ENCODE results near the gene GCN1. TPM values are rescaled to one million over a fixed set of nuclear protein-coding genes. Genes with fewer than 3 reads are reported as not detected.

GCN1 gene
- total and polyA plus RNA-seq, 2 donors (not counting 1 experiment from before 2014, with no cell fraction given): 30.8 to 93.1 TPM

DNA sequence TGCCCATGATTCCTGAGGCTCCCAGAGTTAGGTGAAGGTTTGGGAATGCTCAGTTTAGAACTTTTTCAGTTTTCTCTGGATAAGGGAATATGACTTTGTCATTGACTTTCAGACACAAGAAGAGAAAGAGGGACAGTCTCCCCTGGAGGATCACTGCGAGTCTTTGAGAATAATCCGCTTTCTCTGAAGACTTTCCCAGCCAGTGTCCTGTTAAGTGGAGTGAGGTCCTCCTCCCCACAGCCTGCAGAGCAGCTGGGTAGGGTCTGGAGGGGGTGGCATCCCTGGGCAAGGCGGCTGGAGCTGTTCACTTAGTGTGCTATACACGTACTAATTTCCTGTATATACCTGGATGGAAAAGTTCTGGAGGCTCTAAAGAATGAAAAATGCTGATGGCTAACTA lies 69.5 kb downstream of the GCN1 start:
- no peaks in the 10 kb centered on the region for H3K79me2 ChIP-seq (ENCODE audit: control insufficient read depth, insufficient read depth, low read length)

DNA sequence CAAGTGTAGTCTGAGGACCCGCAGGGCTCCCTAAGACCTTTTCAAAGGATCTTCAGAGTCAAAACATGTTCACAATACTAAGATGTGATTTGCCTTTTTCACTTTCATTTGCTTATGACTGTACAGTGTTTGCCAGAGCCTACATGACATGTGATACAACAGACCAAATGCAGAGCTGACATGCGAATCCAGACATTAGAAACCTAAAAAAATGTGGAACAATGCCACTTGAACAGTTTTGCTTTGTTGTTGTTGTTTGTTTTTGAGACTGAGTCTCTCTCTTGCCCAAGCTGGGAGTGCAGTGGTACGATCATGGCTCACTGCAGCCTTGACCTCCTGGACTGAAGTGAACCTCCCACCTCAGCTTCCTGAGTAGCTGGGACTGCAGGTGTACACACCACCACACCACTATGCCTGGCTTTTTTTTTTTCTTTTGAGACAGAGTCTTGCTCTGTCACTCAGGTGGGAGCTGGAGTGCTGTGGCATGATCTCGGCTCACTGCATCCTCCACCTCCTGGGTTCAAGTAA lies 72.7 kb downstream of the GCN1 start:
- Histone ChIP-seq H3K9ac (ENCODE audit: insufficient read depth, low read length) (no peak overlapping the region), H3K27me3 (ENCODE audit: control insufficient read depth, insufficient read depth, low read length) (no peaks in the 10 kb centered on the region), H3K4me1 (ENCODE audit: control insufficient read depth, extremely low read depth, insufficient read depth, low read length) (peaks cover 2% of the 10 kb centered on the region), H3K4me2 (ENCODE audit: extremely low read depth, insufficient read depth, low read length) (no peak overlapping the region), H2AFZ (ENCODE audit: low read length) (no peak overlapping the region), H3K79me2 (ENCODE audit: control insufficient read depth, insufficient read depth, low read length) (peaks cover 12% of the 10 kb centered on the region), H4K20me1 (ENCODE audit: control insufficient read depth, extremely low read depth, insufficient read depth, low read length) (no peaks in the 10 kb centered on the region), H3K9me3 (ENCODE audit: control insufficient read depth, insufficient read depth, low read depth, low read length) (no peaks in the 10 kb centered on the region), H3K4me3 (replicated peaks in 1 of 4; ENCODE audit: control extremely low read depth in 1 of 4, insufficient read depth in 1 of 4, low read depth in 3 of 4, low read length in 4 of 4) (no peak overlapping the region), H3K36me3 (ENCODE audit: control insufficient read depth, insufficient read depth, low read length) (peaks cover 2% of the 10 kb centered on the region), H3K27ac (ENCODE audit: insufficient read depth, low read length) (no peak overlapping the region)
- DNase-seq (ENCODE audit: low read depth in 2 of 2): no peak
- TF ChIP-seq, protein P1, sequence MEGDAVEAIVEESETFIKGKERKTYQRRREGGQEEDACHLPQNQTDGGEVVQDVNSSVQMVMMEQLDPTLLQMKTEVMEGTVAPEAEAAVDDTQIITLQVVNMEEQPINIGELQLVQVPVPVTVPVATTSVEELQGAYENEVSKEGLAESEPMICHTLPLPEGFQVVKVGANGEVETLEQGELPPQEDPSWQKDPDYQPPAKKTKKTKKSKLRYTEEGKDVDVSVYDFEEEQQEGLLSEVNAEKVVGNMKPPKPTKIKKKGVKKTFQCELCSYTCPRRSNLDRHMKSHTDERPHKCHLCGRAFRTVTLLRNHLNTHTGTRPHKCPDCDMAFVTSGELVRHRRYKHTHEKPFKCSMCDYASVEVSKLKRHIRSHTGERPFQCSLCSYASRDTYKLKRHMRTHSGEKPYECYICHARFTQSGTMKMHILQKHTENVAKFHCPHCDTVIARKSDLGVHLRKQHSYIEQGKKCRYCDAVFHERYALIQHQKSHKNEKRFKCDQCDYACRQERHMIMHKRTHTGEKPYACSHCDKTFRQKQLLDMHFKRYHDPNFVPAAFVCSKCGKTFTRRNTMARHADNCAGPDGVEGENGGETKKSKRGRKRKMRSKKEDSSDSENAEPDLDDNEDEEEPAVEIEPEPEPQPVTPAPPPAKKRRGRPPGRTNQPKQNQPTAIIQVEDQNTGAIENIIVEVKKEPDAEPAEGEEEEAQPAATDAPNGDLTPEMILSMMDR (conservative IDR thresholded peaks at IDR 0.05 in 1 of 2, IDR thresholded peaks at IDR 0.05 in 1 of 2; ENCODE audit: low read depth in 1 of 2, low read length in 2 of 2): no peak
- TF ChIP-seq EZH2 (IDR thresholded peaks at IDR 0.05; ENCODE audit: low read length, missing control alignments): no peak

More for the DNA sequence above, 69.5 kb downstream of the GCN1 start:
- TF ChIP-seq EZH2 (IDR thresholded peaks at IDR 0.05; ENCODE audit: low read length, missing control alignments): no peak
- TF ChIP-seq, protein P1 (conservative IDR thresholded peaks at IDR 0.05 in 1 of 2, IDR thresholded peaks at IDR 0.05 in 1 of 2; ENCODE audit: low read depth in 1 of 2, low read length in 2 of 2): no peak
- Histone ChIP-seq H3K27me3 (ENCODE audit: control insufficient read depth, insufficient read depth, low read length) (no peaks in the 10 kb centered on the region), H3K4me1 (ENCODE audit: control insufficient read depth, extremely low read depth, insufficient read depth, low read length) (no peaks in the 10 kb centered on the region), H3K9ac (ENCODE audit: insufficient read depth, low read length) (no peak overlapping the region), H3K9me3 (ENCODE audit: control insufficient read depth, insufficient read depth, low read depth, low read length) (no peaks in the 10 kb centered on the region), H3K36me3 (ENCODE audit: control insufficient read depth, insufficient read depth, low read length) (peaks cover 6% of the 10 kb centered on the region), H2AFZ (ENCODE audit: low read length) (no peak overlapping the region), H4K20me1 (ENCODE audit: control insufficient read depth, extremely low read depth, insufficient read depth, low read length) (no peaks in the 10 kb centered on the region), H3K4me3 (replicated peaks in 1 of 4; ENCODE audit: control extremely low read depth in 1 of 4, insufficient read depth in 1 of 4, low read depth in 3 of 4, low read length in 4 of 4) (no peak overlapping the region), H3K4me2 (ENCODE audit: extremely low read depth, insufficient read depth, low read length) (no peak overlapping the region), H3K27ac (ENCODE audit: insufficient read depth, low read length) (no peak overlapping the region)
- DNase-seq (ENCODE audit: low read depth in 2 of 2): no peak

DNA sequence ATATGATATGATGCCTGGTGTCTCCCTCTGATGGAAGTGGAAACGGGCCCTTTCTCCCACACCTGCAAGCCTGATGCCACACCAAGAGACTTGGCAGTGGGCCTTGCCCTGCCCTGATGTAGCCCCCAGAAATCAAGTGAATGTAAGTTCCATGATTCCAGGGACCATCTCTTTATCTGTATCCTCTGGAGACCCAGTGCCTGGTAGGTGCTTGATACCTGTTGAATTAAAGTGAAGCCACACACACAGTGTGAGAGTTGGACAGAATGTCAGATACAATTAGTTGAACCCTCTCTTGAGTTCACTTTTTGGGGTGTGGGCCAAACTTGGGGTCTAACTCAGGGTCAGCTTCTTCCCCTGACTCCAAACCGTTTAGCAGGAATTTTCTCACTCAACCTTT lies 73.2 kb downstream of the GCN1 start:
- Histone ChIP-seq H4K20me1 (ENCODE audit: control insufficient read depth, extremely low read depth, insufficient read depth, low read length) (no peaks in the 10 kb centered on the region), H3K79me2 (ENCODE audit: control insufficient read depth, insufficient read depth, low read length) (peaks cover 12% of the 10 kb centered on the region), H2AFZ (ENCODE audit: low read length) (no peak overlapping the region), H3K4me3 (replicated peaks in 1 of 4; ENCODE audit: control extremely low read depth in 1 of 4, insufficient read depth in 1 of 4, low read depth in 3 of 4, low read length in 4 of 4) (no peak overlapping the region), H3K9ac (ENCODE audit: insufficient read depth, low read length) (no peak overlapping the region), H3K9me3 (ENCODE audit: control insufficient read depth, insufficient read depth, low read depth, low read length) (no peaks in the 10 kb centered on the region), H3K36me3 (ENCODE audit: control insufficient read depth, insufficient read depth, low read length) (no peaks in the 10 kb centered on the region), H3K27me3 (ENCODE audit: control insufficient read depth, insufficient read depth, low read length) (no peaks in the 10 kb centered on the region), H3K4me2 (ENCODE audit: extremely low read depth, insufficient read depth, low read length) (no peak overlapping the region), H3K27ac (ENCODE audit: insufficient read depth, low read length) (no peak overlapping the region), H3K4me1 (ENCODE audit: control insufficient read depth, extremely low read depth, insufficient read depth, low read length) (peaks cover 2% of the 10 kb centered on the region)
- DNase-seq (ENCODE audit: low read depth in 2 of 2): no peak
- no peak for TF ChIP-seq EZH2 (IDR thresholded peaks at IDR 0.05; ENCODE audit: low read length, missing control alignments)
- TF ChIP-seq, protein P1 (conservative IDR thresholded peaks at IDR 0.05 in 1 of 2, IDR thresholded peaks at IDR 0.05 in 1 of 2; ENCODE audit: low read depth in 1 of 2, low read length in 2 of 2): no peak
